GM23338 (cell line): ENCODE results near the gene GALNT6. TPM values are rescaled to one million over a fixed set of nuclear protein-coding genes. Genes with fewer than 3 reads are reported as not detected.

ENCODE experiments used
- ATAC-seq: fragments of 200-7000 bp; cut with Tn5 transposase; 3 replicates; pipeline ENCODE4 v1.9.1; 2020
- DNase-seq: peaks from one replicate; pipeline ENCODE4 v3.0.0-alpha.2; 2015; ENCODE audit warnings: low spot score
- H2AFZ ChIP-seq: fragments of 200-600 bp; sonication (generic); 2 replicates; pipeline ENCODE4 v1.8.0; 2016; ENCODE audit warnings: antibody characterized with exemption, mild to moderate bottlenecking, moderate library complexity
- H3F3A ChIP-seq: fragments of 200-600 bp; sonication (generic); replicated peaks from 2 replicates; pipeline ENCODE4 v1.8.0; 2017; ENCODE audit warnings: antibody characterized with exemption, mixed run types, low read depth
- H3K27ac ChIP-seq: fragments of 200-600 bp; sonication (generic); 2 replicates; pipeline ENCODE4 v1.6.1; 2016; ENCODE audit warnings: low read depth
- H3K27me3 ChIP-seq: fragments of 200-600 bp; sonication (generic); 2 replicates; pipeline ENCODE4 v1.8.0; 2016; ENCODE audit warnings: mild to moderate bottlenecking, mixed run types, moderate library complexity; ENCODE audit not compliant: insufficient read depth
- H3K36me3 ChIP-seq: fragments of 200-600 bp; sonication (generic); 2 replicates; pipeline ENCODE4 v1.8.0; 2016; ENCODE audit warnings: mild to moderate bottlenecking; ENCODE audit not compliant: insufficient read depth
- H3K4me1 ChIP-seq: fragments of 200-600 bp; sonication (generic); 2 replicates; pipeline ENCODE4 v1.8.0; 2016; ENCODE audit warnings: mild to moderate bottlenecking, moderate library complexity; ENCODE audit not compliant: insufficient read depth
- H3K4me2 ChIP-seq: fragments of 200-600 bp; sonication (generic); 2 replicates; pipeline ENCODE4 v1.7.1; 2017; ENCODE audit warnings: mixed run types
- H3K4me3 ChIP-seq: fragments of 200-600 bp; sonication (generic); 2 replicates; pipeline ENCODE4 v1.6.1; 2016; ENCODE audit warnings: mixed run types
- H3K79me2 ChIP-seq: fragments of 200-600 bp; sonication (generic); replicated peaks from 2 replicates; pipeline ENCODE4 v1.8.0; 2017; ENCODE audit warnings: mild to moderate bottlenecking; ENCODE audit not compliant: insufficient read depth
- H3K9me2 ChIP-seq: fragments of 200-600 bp; sonication (generic); 2 replicates; pipeline ENCODE4 v1.8.0; 2017; ENCODE audit not compliant: insufficient read depth
- H4K20me1 ChIP-seq: fragments of 200-600 bp; sonication (generic); replicated peaks from 2 replicates; pipeline ENCODE4 v1.8.0; 2017; ENCODE audit warnings: mild to moderate bottlenecking; ENCODE audit not compliant: insufficient read depth
- H3K27ac Mint-ChIP-seq: 2 replicates; pipeline ENCODE4 v1.8.0; 2020; ENCODE audit warnings: inconsistent platforms, mild to moderate bottlenecking, moderate library complexity, mixed read lengths
- H3K27me3 Mint-ChIP-seq: 3 replicates; pipeline ENCODE4 v1.8.0; 2022; ENCODE audit warnings: low read depth, mild to moderate bottlenecking, moderate library complexity, mixed read lengths, inconsistent platforms; ENCODE audit not compliant: insufficient read depth, poor library complexity
- H3K36me3 Mint-ChIP-seq: 3 replicates; pipeline ENCODE4 v1.8.0; 2021; ENCODE audit warnings: low read depth, mild to moderate bottlenecking, inconsistent platforms, moderate library complexity, mixed read lengths
- H3K4me1 Mint-ChIP-seq: 3 replicates; pipeline ENCODE4 v1.8.0; 2020; ENCODE audit warnings: mild to moderate bottlenecking, inconsistent platforms, mixed read lengths
- H3K4me3 Mint-ChIP-seq: 3 replicates; pipeline ENCODE4 v1.8.0; 2021; ENCODE audit warnings: moderate library complexity, mild to moderate bottlenecking, inconsistent platforms, mixed read lengths
- H3K9me3 Mint-ChIP-seq: 3 replicates; pipeline ENCODE4 v1.8.0; 2020; ENCODE audit warnings: moderate library complexity, mild to moderate bottlenecking, inconsistent platforms, mixed read lengths
- CREB1 ChIP-seq: fragments of 250-450 bp; sonication (Bioruptor Pico); IDR thresholded peaks from 2 replicates; pipeline ENCODE4 v1.5.0; 2020; ENCODE audit warnings: low read depth, mild to moderate bottlenecking, moderate library complexity
- EZH2 ChIP-seq: fragments of 200-600 bp; sonication (generic); IDR thresholded peaks from one replicate; pipeline ENCODE4 v1.8.0; 2017; ENCODE audit warnings: antibody characterized with exemption, mild to moderate bottlenecking, low read depth; ENCODE audit not compliant: unreplicated experiment
- EZH2phosphoT487 ChIP-seq: fragments of 200-600 bp; sonication (generic); IDR thresholded peaks from one replicate; pipeline ENCODE4 v1.8.1; 2018; ENCODE audit warnings: antibody characterized with exemption; ENCODE audit not compliant: unreplicated experiment
- JUNB ChIP-seq: IDR thresholded peaks from one replicate; pipeline ENCODE4 v1.6.1; 2016; ENCODE audit warnings: antibody characterized with exemption; ENCODE audit not compliant: unreplicated experiment
- NANOG ChIP-seq: IDR thresholded peaks from 2 replicates; pipeline ENCODE4 v1.6.1; 2016; ENCODE audit warnings: antibody characterized with exemption, borderline replicate concordance
- POLR2AphosphoS5 ChIP-seq: IDR thresholded peaks from 2 replicates; pipeline ENCODE4 v1.6.1; 2016; ENCODE audit warnings: antibody characterized with exemption, low read depth
- STAT1 ChIP-seq: IDR thresholded peaks from one replicate; pipeline ENCODE4 v1.6.1; 2016; ENCODE audit warnings: antibody characterized with exemption; ENCODE audit not compliant: unreplicated experiment
- ZNF114 ChIP-seq: fragments of 250-450 bp; sonication (Bioruptor Pico); IDR thresholded peaks from 2 replicates; pipeline ENCODE4 v1.5.0; 2020; ENCODE audit warnings: mild to moderate bottlenecking, moderate library complexity
- polyA plus RNA-seq: library from polyadenylated mRNA; unstranded; fragments of >200 nt; fragmentation: Nextera tagmentation; extraction: Ambion mirVana; gene quantifications from 2 replicates; pipeline ENCODE4 v1.2.1, GENCODE V29; 2016
- total RNA-seq: library from RNA; depleted of rRNA; stranded (reverse); fragments of >200 nt; shearing (Covaris generic); gene quantifications from 2 replicates; pipeline ENCODE4 v1.2.3, GENCODE V29; 2014
- TF ChIP-seq, protein P1 (sequence below): fragments of 250-450 bp; sonication (Bioruptor Pico); IDR thresholded peaks from 2 replicates; pipeline ENCODE4 v1.5.0; 2020; ENCODE audit warnings: mild to moderate bottlenecking, moderate library complexity

Gene GALNT6
- total and polyA plus RNA-seq, 2 experiments from 2014 or later = 8.1 to 18.6 TPM

GRCh38 chr12:51397670-51398069 is 6.5 kb upstream of the GALNT6 start (continued):
- TF ChIP-seq, protein P1, sequence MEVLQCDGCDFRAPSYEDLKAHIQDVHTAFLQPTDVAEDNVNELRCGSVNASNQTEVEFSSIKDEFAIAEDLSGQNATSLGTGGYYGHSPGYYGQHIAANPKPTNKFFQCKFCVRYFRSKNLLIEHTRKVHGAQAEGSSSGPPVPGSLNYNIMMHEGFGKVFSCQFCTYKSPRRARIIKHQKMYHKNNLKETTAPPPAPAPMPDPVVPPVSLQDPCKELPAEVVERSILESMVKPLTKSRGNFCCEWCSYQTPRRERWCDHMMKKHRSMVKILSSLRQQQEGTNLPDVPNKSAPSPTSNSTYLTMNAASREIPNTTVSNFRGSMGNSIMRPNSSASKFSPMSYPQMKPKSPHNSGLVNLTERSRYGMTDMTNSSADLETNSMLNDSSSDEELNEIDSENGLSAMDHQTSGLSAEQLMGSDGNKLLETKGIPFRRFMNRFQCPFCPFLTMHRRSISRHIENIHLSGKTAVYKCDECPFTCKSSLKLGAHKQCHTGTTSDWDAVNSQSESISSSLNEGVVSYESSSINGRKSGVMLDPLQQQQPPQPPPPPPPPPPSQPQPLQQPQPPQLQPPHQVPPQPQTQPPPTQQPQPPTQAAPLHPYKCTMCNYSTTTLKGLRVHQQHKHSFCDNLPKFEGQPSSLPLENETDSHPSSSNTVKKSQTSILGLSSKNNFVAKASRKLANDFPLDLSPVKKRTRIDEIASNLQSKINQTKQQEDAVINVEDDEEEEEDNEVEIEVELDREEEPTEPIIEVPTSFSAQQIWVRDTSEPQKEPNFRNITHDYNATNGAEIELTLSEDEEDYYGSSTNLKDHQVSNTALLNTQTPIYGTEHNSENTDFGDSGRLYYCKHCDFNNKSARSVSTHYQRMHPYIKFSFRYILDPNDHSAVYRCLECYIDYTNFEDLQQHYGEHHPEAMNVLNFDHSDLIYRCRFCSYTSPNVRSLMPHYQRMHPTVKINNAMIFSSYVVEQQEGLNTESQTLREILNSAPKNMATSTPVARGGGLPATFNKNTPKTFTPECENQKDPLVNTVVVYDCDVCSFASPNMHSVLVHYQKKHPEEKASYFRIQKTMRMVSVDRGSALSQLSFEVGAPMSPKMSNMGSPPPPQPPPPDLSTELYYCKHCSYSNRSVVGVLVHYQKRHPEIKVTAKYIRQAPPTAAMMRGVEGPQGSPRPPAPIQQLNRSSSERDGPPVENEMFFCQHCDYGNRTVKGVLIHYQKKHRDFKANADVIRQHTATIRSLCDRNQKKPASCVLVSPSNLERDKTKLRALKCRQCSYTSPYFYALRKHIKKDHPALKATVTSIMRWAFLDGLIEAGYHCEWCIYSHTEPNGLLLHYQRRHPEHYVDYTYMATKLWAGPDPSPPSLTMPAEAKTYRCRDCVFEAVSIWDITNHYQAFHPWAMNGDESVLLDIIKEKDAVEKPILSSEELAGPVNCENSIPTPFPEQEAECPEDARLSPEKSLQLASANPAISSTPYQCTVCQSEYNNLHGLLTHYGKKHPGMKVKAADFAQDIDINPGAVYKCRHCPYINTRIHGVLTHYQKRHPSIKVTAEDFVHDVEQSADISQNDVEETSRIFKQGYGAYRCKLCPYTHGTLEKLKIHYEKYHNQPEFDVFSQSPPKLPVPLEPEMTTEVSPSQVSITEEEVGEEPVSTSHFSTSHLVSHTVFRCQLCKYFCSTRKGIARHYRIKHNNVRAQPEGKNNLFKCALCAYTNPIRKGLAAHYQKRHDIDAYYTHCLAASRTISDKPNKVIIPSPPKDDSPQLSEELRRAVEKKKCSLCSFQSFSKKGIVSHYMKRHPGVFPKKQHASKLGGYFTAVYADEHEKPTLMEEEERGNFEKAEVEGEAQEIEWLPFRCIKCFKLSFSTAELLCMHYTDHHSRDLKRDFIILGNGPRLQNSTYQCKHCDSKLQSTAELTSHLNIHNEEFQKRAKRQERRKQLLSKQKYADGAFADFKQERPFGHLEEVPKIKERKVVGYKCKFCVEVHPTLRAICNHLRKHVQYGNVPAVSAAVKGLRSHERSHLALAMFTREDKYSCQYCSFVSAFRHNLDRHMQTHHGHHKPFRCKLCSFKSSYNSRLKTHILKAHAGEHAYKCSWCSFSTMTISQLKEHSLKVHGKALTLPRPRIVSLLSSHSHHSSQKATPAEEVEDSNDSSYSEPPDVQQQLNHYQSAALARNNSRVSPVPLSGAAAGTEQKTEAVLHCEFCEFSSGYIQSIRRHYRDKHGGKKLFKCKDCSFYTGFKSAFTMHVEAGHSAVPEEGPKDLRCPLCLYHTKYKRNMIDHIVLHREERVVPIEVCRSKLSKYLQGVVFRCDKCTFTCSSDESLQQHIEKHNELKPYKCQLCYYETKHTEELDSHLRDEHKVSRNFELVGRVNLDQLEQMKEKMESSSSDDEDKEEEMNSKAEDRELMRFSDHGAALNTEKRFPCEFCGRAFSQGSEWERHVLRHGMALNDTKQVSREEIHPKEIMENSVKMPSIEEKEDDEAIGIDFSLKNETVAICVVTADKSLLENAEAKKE (CRISPR knock-in tag) = no peak

DNA sequence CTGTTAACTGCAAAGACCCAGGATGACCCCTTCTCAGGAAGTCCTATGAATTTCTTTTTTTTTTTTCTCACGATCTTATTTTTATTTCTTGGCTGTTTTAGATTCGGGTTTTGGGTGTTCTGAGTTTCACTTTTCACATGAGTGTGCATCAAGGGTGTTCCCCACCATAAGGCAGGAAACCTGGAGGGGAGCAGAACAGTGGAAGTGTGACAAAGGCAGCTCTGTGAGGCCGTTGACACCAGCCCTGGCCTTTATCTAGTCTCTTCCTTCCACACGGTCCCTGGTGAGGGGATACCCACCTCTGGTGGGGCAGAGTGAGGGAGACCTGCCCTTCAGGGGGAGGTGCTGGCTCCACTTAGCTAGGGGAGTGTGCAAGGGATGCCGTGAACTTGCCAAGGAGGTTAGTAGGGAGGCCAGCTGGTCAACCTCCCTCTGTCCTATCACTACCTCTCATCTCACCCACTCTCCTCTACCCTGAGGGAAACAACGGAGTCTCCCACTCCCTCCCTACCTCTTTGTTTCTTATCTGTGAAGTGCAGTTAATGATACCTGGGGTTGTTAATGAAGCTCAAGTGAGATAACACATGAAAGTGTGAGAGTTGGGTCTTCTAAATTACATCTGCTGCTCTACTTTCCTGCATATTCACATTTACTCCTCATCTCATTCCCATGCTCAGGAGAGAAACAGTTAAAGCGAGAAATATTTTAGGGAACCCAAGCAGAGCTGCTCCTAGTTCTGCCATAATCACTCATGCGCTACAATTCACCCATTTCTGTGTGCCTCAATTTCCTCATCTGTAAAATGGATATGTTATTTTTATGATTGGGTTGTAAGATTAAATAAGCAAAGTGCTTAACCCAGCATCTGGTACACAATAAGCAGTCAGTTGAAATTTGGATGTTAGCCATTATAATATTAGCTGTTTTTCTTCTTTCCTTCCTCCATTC is 4.4 kb upstream of the GALNT6 start:
- H3K9me3 Mint-ChIP-seq = no peaks in the 10 kb centered on the region
- H3F3A ChIP-seq = peaks cover 12% of the 10 kb centered on the region
- peaks cover 6% of the 10 kb centered on the region; the same call in 2 of the 3 replicates for H3K36me3 Mint-ChIP-seq
- H3K4me3 Mint-ChIP-seq = no peak overlapping the region
- DNase-seq = no peak
- H3K27ac Mint-ChIP-seq = no peak overlapping the region
- peaks cover 12% of the 10 kb centered on the region for H3K79me2 ChIP-seq
- H2AFZ ChIP-seq = no peak overlapping the region
- H3K36me3 ChIP-seq = no peaks in the 10 kb centered on the region
- peaks cover 10% of the 10 kb centered on the region for H3K4me1 ChIP-seq
- no peaks in the 10 kb centered on the region; the same call in 1 of the 2 replicates for H4K20me1 ChIP-seq
- peaks cover 14% of the 10 kb centered on the region; the same call in 2 of the 3 replicates for H3K4me1 Mint-ChIP-seq
- no peak for ATAC-seq
- no peaks in the 10 kb centered on the region for H3K9me2 ChIP-seq
- H3K27ac ChIP-seq = no peak overlapping the region
- H3K27me3 Mint-ChIP-seq = peaks cover 24% of the 10 kb centered on the region
- no peak overlapping the region for H3K4me3 ChIP-seq
- no peak overlapping the region for H3K4me2 ChIP-seq
- no peaks in the 10 kb centered on the region for H3K27me3 ChIP-seq
- TF ChIP-seq EZH2phosphoT487 (no peak), EZH2 (no peak), CREB1 (CRISPR knock-in tag) (no peak), JUNB (no peak), STAT1 (no peak), POLR2AphosphoS5 (no peak), NANOG (no peak), ZNF114 (CRISPR knock-in tag) (no peak)
- TF ChIP-seq, protein P1 (CRISPR knock-in tag) = no peak
